B cell (primary cell): Measurements from ENCODE around the gene COMMD7. TPM values are rescaled to one million over a fixed set of nuclear protein-coding genes. Genes with fewer than 3 reads are reported as not detected.
A peak's percentile ranks its signal among the peaks of the same experiment; 100 is the strongest.

Source experiments
- ATAC-seq: fragments of 200-7000 bp; cut with Tn5 transposase; one replicate; pipeline ENCODE4 v1.10.0; 2021; ENCODE audit warnings: low read depth, mild to moderate bottlenecking, moderate number of reproducible peaks, moderate library complexity
- CTCF ChIA-PET: fragments of 350-600 bp; sonication (Branson Sonifier 250); formaldehyde crosslinking; loops from one replicate; lab custom pipeline; 2021; ENCODE audit warnings: antibody characterized with exemption, inconsistent platforms; lab: Charles Lee
- POLR2A ChIA-PET: fragments of 350-600 bp; sonication (Branson Sonifier 250); formaldehyde crosslinking; loops from one replicate; lab custom pipeline; 2021; ENCODE audit warnings: antibody characterized with exemption; lab: Charles Lee
- DNase-seq: peaks from one replicate; pipeline ENCODE4 v3.0.0; 2013
- H2AFZ ChIP-seq: 2 replicates; pipeline ENCODE4 v1.6.1; 2012; ENCODE audit warnings: mild to moderate bottlenecking, low read depth, low read length; ENCODE audit not compliant: insufficient read depth, poor library complexity, severe bottlenecking
- H3K27ac ChIP-seq, 2 donors: 1 replicate in 1 of 2; 2 replicates in 1 of 2; pipeline ENCODE4 v1.5.1; 2012 to 2013; ENCODE audit warnings: low read length in 2 of 2, mild to moderate bottlenecking in 2 of 2, moderate library complexity in 1 of 2
- H3K27me3 ChIP-seq, 4 experiments: fragments of 200-600 bp in 1 of 4; sonication (generic) in 1 of 4; replicated peaks in 1 of 4; 1 replicate in 2 of 4; 2 replicates in 2 of 4; pipeline versions ENCODE4 v1.6.1 to v1.7.0; 2013 to 2016; ENCODE audit warnings: low read length in 3 of 4, mild to moderate bottlenecking in 2 of 4, mixed read lengths in 1 of 4, moderate library complexity in 1 of 4; ENCODE audit not compliant: insufficient read depth in 4 of 4, control insufficient read depth in 3 of 4; ENCODE audit errors: control extremely low read depth in 1 of 4
- H3K36me3 ChIP-seq, 2 experiments: replicated peaks in 1 of 2; 1 replicate in 1 of 2; 2 replicates in 1 of 2; pipeline versions ENCODE4 v1.6.1 to v1.7.1; 2013; ENCODE audit warnings: low read length in 1 of 2; ENCODE audit not compliant: insufficient read depth in 2 of 2, control insufficient read depth in 1 of 2; ENCODE audit errors: control extremely low read depth in 1 of 2, extremely low read depth in 1 of 2
- H3K4me1 ChIP-seq, 2 donors: fragments of 200-600 bp in 1 of 2; sonication (generic) in 1 of 2; 1 replicate in 1 of 2; 2 replicates in 1 of 2; pipeline versions ENCODE4 v1.5.1 to v1.6.1; 2013 to 2017; ENCODE audit warnings: low read length in 2 of 2; ENCODE audit not compliant: control insufficient read depth in 2 of 2, insufficient read depth in 2 of 2
- H3K4me2 ChIP-seq: replicated peaks from 2 replicates; pipeline ENCODE3; 2012; ENCODE audit warnings: mild to moderate bottlenecking, low read depth, low read length; ENCODE audit not compliant: poor library complexity, severe bottlenecking
- H3K4me3 ChIP-seq, 5 experiments: fragments of 200-600 bp in 1 of 5; sonication (generic) in 1 of 5; 1 replicate in 3 of 5; 2 replicates in 2 of 5; pipeline versions ENCODE4 v1.5.1 to v1.7.0; 2011 to 2016; ENCODE audit warnings: low read length in 4 of 5, mild to moderate bottlenecking in 4 of 5, low read depth in 2 of 5, control low read depth in 1 of 5, moderate library complexity in 1 of 5; ENCODE audit not compliant: insufficient read depth in 1 of 5; ENCODE audit errors: control extremely low read depth in 1 of 5, extremely low read depth in 1 of 5
- H3K79me2 ChIP-seq: fragments of 200-600 bp; sonication (generic); one replicate; pipeline ENCODE4 v1.6.0; 2016; ENCODE audit warnings: low read length; ENCODE audit not compliant: control insufficient read depth, insufficient read depth
- H3K9ac ChIP-seq: fragments of 200-600 bp; sonication (generic); 2 replicates; pipeline ENCODE4 v1.6.1; 2017; ENCODE audit warnings: mild to moderate bottlenecking, low read length, moderate library complexity
- H3K9me3 ChIP-seq, 3 donors: one replicate each; pipeline versions ENCODE4 v1.6.1 to v1.7.1; 2013; ENCODE audit warnings: low read length in 2 of 3; ENCODE audit not compliant: control insufficient read depth in 2 of 3, insufficient read depth in 1 of 3; ENCODE audit errors: control extremely low read depth in 1 of 3
- H4K20me1 ChIP-seq: 2 replicates; pipeline ENCODE4 v1.6.0; 2012; ENCODE audit warnings: mild to moderate bottlenecking, low read length; ENCODE audit not compliant: insufficient read depth, control insufficient read depth, poor library complexity, severe bottlenecking
- H3K27ac Mint-ChIP-seq: one replicate; pipeline ENCODE4 v1.8.0; 2021; ENCODE audit warnings: mixed read lengths
- H3K27me3 Mint-ChIP-seq: one replicate; pipeline ENCODE4 v1.8.0; 2021; ENCODE audit warnings: mixed read lengths
- H3K4me1 Mint-ChIP-seq: one replicate; pipeline ENCODE4 v1.8.0; 2021; ENCODE audit warnings: mixed read lengths
- H3K4me3 Mint-ChIP-seq: one replicate; pipeline ENCODE4 v1.8.0; 2021; ENCODE audit warnings: mixed read lengths
- H3K9me3 Mint-ChIP-seq: one replicate; pipeline ENCODE4 v1.8.0; 2022; ENCODE audit warnings: mixed read lengths; ENCODE audit not compliant: insufficient read depth
- CTCF ChIP-seq: fragments of 200-600 bp; IDR thresholded peaks from one replicate; pipeline ENCODE4 v1.8.0; 2022; ENCODE audit warnings: antibody characterized with exemption, mild to moderate bottlenecking
- EZH2 ChIP-seq: IDR thresholded peaks from 2 replicates; pipeline ENCODE4 v1.6.1; 2012; ENCODE audit warnings: borderline replicate concordance, low read depth, mild to moderate bottlenecking, moderate library complexity, low read length; ENCODE audit not compliant: insufficient read depth, poor library complexity, severe bottlenecking
- WGBS: methylation state at CpG from one replicate; pipeline ENCODE4 v1.1.5; 2013; ENCODE audit warnings: missing lambda C conversion rate; ENCODE audit not compliant: insufficient coverage; 5-methylcytosine and 5-hydroxymethylcytosine counted together
- intact Hi-C: fragments of 100-400 bp; cut with micrococcal nuclease; formaldehyde crosslinking; loops from one replicate; pipeline ENCODE4 v1.10.0; 2022
- polyA plus RNA-seq: library from polyadenylated mRNA; depleted of rRNA; stranded (reverse); fragments of >200 nt; gene quantifications from 2 replicates; pipeline ENCODE4 v1.2.3, GENCODE V29; 2012
- total RNA-seq, 2 donors: library from RNA; stranded (reverse); fragments of 120-200 nt in 1 of 2; gene quantifications; 1 replicate in 1 of 2; 2 replicates in 1 of 2; pipeline versions ENCODE4 v1.2.3 to v1.2.4, GENCODE V29; 2013 to 2022

Gene COMMD7
- total and polyA plus RNA-seq, 2 donors (not counting 1 experiment from before 2014, with no cell fraction given), result 24.5 to 34.9 TPM

GRCh38 chr20:32674362-32674789 lies 68.9 kb downstream of the COMMD7 start:
- H3K27ac Mint-ChIP-seq, result no peak overlapping the region
- intact Hi-C loops, result loop anchor here (1.0 kb wide), 1 partner anchor 69 kb away; the partner anchor contains the start of gene COMMD7
- POLR2A ChIA-PET, result interaction anchor here (1.8 kb wide), 1 partner anchor 104 kb away, joined by 3 read pairs; no protein-coding TSS in a partner anchor

More at GRCh38 chr20:32674362-32674789, 68.9 kb downstream of the COMMD7 start:
- peak overlapping the region; percentile 0 for H3K4me3 Mint-ChIP-seq
- no peak overlapping the region for H3K4me3 ChIP-seq
- H3K4me1 ChIP-seq, result peaks cover 23 to 26% of the 10 kb centered on the region in 2 donors
- no peaks in the 10 kb centered on the region for H3K9me3 ChIP-seq
- peak overlapping the region; percentile 33 for H2AFZ ChIP-seq
- no peaks in the 10 kb centered on the region for H3K27me3 ChIP-seq
- DNase-seq (peak; percentile 58), ATAC-seq (no peak)
- peaks cover 36% of the 10 kb centered on the region for H3K4me1 Mint-ChIP-seq
- no peak overlapping the region for H3K4me2 ChIP-seq
- H3K36me3 ChIP-seq, result no peaks in the 10 kb centered on the region
- WGBS, result 0% methylated on average over 2 of the region's 5 CpGs
- no peaks in the 10 kb centered on the region for H3K27me3 Mint-ChIP-seq
- H4K20me1 ChIP-seq, result no peaks in the 10 kb centered on the region
- TF ChIP-seq CTCF (peak; percentile 72), EZH2 (no peak)
- H3K27ac ChIP-seq, result no peak overlapping the region
- H3K9me3 Mint-ChIP-seq, result no peaks in the 10 kb centered on the region
- no peaks in the 10 kb centered on the region for H3K79me2 ChIP-seq
- CTCF ChIA-PET, result interaction anchor here (0.6 to 6.8 kb wide), 15 partner anchors 9 to 180 kb away, joined by 3 to 138 read pairs (median 4); partner anchors contain the start of gene DNMT3B
- no peak overlapping the region for H3K9ac ChIP-seq
